HL-60 (cell line): ENCODE results near the gene ARHGEF11.

Experiments used
- POLR2AphosphoS5 ChIP-seq: IDR thresholded peaks from 2 replicates; pipeline ENCODE4 v1.6.1; 2012; ENCODE audit warnings: low read depth
- SPI1 ChIP-seq: IDR thresholded peaks from 2 replicates; pipeline ENCODE4 v1.6.1; 2012; ENCODE audit warnings: low read depth, mild to moderate bottlenecking, borderline replicate concordance
- TF ChIP-seq, protein P1 (sequence below): IDR thresholded peaks from one replicate; pipeline ENCODE4 v1.5.1; 2011; ENCODE audit warnings: low read length, control low read depth, inconsistent platforms; ENCODE audit not compliant: insufficient read depth
- TF ChIP-seq, protein P2 (sequence below): IDR thresholded peaks from 2 replicates; pipeline ENCODE4 v1.6.1; 2012; ENCODE audit warnings: low read depth; ENCODE audit not compliant: insufficient replicate concordance

DNA sequence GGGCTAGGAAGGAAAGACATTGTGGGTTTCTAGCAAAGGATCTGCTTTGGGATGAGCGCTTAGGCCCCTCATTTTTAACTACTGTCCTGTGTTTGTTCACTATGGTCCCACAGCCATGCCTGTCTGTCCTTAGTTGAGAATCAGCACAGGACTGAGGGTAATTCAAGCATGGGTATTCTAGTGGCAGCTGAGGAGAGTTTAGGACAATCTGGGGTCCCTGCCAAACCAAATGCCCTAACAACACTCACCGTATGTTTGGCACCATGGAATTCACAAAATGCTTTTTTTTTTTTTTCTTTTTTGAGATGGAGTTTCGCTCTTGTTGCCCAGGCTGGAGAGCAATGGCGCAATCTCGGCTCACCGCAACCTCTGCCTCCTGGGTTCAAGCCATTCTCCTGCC, 10.4 kb downstream of the ARHGEF11 start:
- no peak for TF ChIP-seq POLR2AphosphoS5
- TF ChIP-seq, protein P1, sequence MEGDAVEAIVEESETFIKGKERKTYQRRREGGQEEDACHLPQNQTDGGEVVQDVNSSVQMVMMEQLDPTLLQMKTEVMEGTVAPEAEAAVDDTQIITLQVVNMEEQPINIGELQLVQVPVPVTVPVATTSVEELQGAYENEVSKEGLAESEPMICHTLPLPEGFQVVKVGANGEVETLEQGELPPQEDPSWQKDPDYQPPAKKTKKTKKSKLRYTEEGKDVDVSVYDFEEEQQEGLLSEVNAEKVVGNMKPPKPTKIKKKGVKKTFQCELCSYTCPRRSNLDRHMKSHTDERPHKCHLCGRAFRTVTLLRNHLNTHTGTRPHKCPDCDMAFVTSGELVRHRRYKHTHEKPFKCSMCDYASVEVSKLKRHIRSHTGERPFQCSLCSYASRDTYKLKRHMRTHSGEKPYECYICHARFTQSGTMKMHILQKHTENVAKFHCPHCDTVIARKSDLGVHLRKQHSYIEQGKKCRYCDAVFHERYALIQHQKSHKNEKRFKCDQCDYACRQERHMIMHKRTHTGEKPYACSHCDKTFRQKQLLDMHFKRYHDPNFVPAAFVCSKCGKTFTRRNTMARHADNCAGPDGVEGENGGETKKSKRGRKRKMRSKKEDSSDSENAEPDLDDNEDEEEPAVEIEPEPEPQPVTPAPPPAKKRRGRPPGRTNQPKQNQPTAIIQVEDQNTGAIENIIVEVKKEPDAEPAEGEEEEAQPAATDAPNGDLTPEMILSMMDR, result no peak
- TF ChIP-seq, protein P2, sequence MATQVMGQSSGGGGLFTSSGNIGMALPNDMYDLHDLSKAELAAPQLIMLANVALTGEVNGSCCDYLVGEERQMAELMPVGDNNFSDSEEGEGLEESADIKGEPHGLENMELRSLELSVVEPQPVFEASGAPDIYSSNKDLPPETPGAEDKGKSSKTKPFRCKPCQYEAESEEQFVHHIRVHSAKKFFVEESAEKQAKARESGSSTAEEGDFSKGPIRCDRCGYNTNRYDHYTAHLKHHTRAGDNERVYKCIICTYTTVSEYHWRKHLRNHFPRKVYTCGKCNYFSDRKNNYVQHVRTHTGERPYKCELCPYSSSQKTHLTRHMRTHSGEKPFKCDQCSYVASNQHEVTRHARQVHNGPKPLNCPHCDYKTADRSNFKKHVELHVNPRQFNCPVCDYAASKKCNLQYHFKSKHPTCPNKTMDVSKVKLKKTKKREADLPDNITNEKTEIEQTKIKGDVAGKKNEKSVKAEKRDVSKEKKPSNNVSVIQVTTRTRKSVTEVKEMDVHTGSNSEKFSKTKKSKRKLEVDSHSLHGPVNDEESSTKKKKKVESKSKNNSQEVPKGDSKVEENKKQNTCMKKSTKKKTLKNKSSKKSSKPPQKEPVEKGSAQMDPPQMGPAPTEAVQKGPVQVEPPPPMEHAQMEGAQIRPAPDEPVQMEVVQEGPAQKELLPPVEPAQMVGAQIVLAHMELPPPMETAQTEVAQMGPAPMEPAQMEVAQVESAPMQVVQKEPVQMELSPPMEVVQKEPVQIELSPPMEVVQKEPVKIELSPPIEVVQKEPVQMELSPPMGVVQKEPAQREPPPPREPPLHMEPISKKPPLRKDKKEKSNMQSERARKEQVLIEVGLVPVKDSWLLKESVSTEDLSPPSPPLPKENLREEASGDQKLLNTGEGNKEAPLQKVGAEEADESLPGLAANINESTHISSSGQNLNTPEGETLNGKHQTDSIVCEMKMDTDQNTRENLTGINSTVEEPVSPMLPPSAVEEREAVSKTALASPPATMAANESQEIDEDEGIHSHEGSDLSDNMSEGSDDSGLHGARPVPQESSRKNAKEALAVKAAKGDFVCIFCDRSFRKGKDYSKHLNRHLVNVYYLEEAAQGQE, result no peak
- no peak for TF ChIP-seq SPI1
